ENCODE measurements around the gene CLMN.

- no peak for TF ChIP-seq CTCF (IDR thresholded peaks at IDR 0.05; ENCODE audit: poor library complexity)
- no peak for TF ChIP-seq EZH2 (IDR thresholded peaks at IDR 0.05; ENCODE audit: borderline replicate concordance)
Measured at GRCh38 chr14:95290021-95290420, 29.7 kb downstream of the CLMN start.
